GM12872 (cell line): ENCODE measurements around the gene FAM3D.

Experiments
- CTCF ChIP-seq: IDR thresholded peaks from 3 replicates; pipeline ENCODE4 v1.5.1; 2011; ENCODE audit warnings: low read depth, mild to moderate bottlenecking, low read length, moderate library complexity; ENCODE audit not compliant: insufficient read depth

Gene FAM3D

DNA sequence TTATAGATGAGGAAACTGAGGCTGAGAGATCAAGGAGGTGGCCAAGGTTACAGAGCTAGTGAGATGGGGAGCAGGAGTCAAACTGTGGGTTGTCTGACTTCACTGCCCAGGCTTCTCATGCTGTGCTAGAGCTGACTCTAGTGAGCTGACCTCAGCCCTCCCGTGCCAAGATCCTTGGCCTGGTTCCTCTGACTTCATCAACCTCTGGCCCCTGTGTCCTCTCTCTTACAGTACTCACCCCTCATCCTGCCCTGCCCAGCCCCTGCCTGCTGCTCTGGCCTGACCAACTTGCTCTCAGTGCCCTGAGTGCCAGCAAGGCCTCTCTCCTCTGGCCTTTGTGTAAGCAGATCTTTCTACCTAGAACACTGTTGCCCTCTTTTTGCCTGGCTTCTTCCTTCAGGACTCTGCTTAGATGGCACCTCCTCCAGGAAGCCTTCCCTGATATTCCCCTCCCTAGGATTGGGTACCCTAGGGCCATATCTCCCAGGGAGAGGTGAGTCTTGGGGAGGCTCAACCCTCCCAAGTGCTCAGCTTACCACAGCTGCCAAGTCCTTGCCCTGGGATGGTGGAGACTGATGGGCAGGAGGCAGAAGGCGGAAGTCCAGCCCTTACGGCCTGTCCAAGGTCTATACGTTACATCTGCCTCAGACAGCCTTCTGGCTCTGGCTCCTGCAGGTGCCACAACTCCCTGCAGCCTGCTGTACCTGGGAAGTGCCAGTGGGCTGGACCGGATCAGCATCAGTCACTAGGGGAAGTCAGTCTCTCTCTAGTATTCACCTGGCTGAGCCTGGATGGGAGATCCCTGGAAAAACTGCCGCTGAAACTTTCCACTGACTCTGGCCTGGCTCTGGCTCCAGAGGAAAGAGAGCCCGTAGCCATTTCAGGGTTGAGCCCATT lies 53.1 kb downstream of the FAM3D start:
- no peak for TF ChIP-seq CTCF

DNA sequence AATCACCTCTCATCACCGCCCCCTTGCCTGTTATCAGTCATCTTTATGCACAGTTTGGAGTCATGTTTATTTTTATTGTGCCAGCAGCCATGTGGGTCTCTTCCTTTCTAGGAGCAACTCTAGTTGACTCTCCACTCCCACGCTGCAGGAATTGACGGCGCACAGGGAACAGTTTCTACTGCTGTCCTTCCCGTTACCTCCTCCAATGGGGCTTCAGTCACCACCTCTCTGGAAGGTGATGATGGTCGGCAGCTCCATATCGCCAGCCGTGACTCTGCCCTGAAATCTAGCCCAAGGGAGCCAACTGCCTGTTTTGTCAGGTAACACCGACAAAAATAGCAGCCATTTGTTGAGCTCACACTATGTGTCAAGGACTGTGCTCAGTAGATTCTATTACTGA lies 53.7 kb downstream of the FAM3D start:
- no peak for TF ChIP-seq CTCF

- no peak for TF ChIP-seq CTCF
These were observed 56.6 kb downstream of the FAM3D start for GRCh38 chr3:58609990-58610389.

DNA sequence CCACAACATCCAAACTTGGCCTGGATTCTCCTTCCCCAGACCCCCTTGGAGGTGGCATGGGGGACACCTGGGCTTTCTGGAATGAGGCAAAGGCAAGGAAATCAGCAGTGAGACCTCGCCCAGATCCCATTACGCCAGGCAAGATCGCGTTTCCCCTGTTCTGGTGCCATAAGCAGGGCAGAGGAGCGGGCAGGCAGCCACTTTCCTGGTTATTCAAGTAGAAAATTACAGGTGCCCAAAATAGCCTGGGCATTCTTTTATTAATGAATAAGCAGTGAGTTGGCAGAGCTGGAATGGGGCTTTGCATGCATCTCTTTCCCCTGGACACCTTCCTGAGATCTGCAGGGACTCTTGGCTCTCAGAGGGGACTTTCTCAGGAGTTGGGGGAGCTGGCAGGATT lies 57.9 kb downstream of the FAM3D start:
- TF ChIP-seq CTCF = no peak

DNA sequence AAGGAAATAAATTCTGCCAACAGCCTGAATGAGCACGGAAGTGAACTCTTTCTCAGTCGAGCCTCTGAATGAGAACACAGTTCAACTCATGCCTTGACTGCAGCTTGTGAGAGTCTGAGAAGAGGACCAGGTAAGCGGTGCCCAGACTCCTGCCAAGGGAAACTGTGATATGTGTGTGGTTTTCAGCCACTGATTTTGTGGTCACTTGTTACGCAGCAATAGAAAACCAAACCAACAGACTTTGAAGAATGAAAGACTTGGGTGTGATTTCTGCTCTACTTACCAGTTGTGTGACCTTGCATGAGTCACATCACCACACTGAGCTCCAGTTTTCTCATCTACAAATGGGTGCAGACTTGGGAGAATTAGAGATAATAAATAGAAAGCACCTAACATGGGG lies 58.8 kb downstream of the FAM3D start:
- TF ChIP-seq CTCF = no peak

DNA sequence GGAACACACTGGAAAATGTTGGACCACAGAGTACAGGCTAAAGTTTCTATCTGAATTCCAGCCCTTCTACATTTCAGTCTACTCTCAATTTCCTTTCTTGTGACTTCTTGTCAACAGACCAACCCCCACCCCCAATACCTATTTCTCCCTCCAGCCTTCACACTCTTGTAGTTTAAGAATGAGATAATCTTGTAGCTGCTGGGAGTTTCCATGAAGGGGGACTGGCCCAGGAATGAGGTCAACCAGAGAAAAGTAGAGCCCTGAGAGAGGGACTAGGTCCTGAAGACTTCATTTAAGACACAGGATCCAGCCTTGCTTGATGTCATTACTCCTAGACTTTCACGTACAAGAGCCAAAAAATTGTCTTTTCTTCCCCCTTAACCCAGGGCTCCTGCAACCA lies 59.9 kb downstream of the FAM3D start:
- no peak for TF ChIP-seq CTCF

GRCh38 chr3:58604031-58604430 lies 62.5 kb downstream of the FAM3D start:
- TF ChIP-seq CTCF = no peak
